Mucosa of stomach (tissue), 1 donor: ENCODE measurements around the gene CNTN3.

Experiments
- H3K27me3 ChIP-seq: one replicate; pipeline ENCODE4 v1.7.0; 2013; ENCODE audit warnings: mild to moderate bottlenecking, low read length; ENCODE audit not compliant: control insufficient read depth, insufficient read depth
- H3K36me3 ChIP-seq: one replicate; pipeline ENCODE4 v1.7.0; 2013; ENCODE audit warnings: low read length; ENCODE audit not compliant: control insufficient read depth, insufficient read depth
- H3K4me1 ChIP-seq: one replicate; pipeline ENCODE4 v1.7.0; 2013; ENCODE audit warnings: mild to moderate bottlenecking, low read length; ENCODE audit not compliant: control insufficient read depth, insufficient read depth
- H3K4me3 ChIP-seq: one replicate; pipeline ENCODE4 v1.7.0; 2013; ENCODE audit warnings: low read length
- H3K9ac ChIP-seq: one replicate; pipeline ENCODE4 v1.7.0; 2013; ENCODE audit warnings: mild to moderate bottlenecking, low read length, moderate library complexity
- H3K9me3 ChIP-seq: one replicate; pipeline ENCODE4 v1.7.0; 2013; ENCODE audit warnings: mild to moderate bottlenecking, low read length, moderate library complexity; ENCODE audit not compliant: control insufficient read depth
- donor health status: Pancreatic carcinoma.

The CNTN3 gene

GRCh38 chr3:74614107-74614967 lies at the start of gene CNTN3:
CNTN3 (minus strand) TSS chr3:74614659; CDS start chr3:74521112, 93,547 bp downstream.
- H3K4me3 ChIP-seq: no peak within 1 kb of the TSS

GRCh38 chr3:74663178-74663577 lies 48.7 kb upstream of the CNTN3 start:
- no peak overlapping the region for H3K9ac ChIP-seq

More at GRCh38 chr3:74614107-74614967, at the start of gene CNTN3:
- Histone ChIP-seq H3K36me3 (no peaks in the 10 kb centered on the region), H3K4me1 (no peaks in the 10 kb centered on the region), H3K9ac (peak within 1 kb of the TSS; percentile 39), H3K27me3 (peaks cover 22% of the 10 kb centered on the region), H3K9me3 (no peaks in the 10 kb centered on the region)

GRCh38 chr3:74661672-74662071 lies 47.2 kb upstream of the CNTN3 start:
- H3K4me1 ChIP-seq: no peaks in the 10 kb centered on the region
- no peaks in the 10 kb centered on the region for H3K9me3 ChIP-seq
- no peaks in the 10 kb centered on the region for H3K27me3 ChIP-seq
- H3K36me3 ChIP-seq: no peaks in the 10 kb centered on the region
- H3K9ac ChIP-seq: no peak overlapping the region
- no peak overlapping the region for H3K4me3 ChIP-seq

More at GRCh38 chr3:74663178-74663577, 48.7 kb upstream of the CNTN3 start:
- Histone ChIP-seq H3K9me3 (no peaks in the 10 kb centered on the region), H3K27me3 (no peaks in the 10 kb centered on the region), H3K36me3 (no peaks in the 10 kb centered on the region), H3K4me3 (no peak overlapping the region), H3K4me1 (no peaks in the 10 kb centered on the region)

- H3K9me3 ChIP-seq: no peaks in the 10 kb centered on the region
- no peaks in the 10 kb centered on the region for H3K27me3 ChIP-seq
These were observed 37.4 kb upstream of the CNTN3 start for GRCh38 chr3:74651885-74652284.

GRCh38 chr3:74651292-74651691 lies 36.8 kb upstream of the CNTN3 start:
- H3K9me3 ChIP-seq: no peaks in the 10 kb centered on the region
- H3K9ac ChIP-seq: no peak overlapping the region
- H3K4me3 ChIP-seq: no peak overlapping the region
- no peaks in the 10 kb centered on the region for H3K27me3 ChIP-seq
- H3K4me1 ChIP-seq: no peaks in the 10 kb centered on the region
- H3K36me3 ChIP-seq: no peaks in the 10 kb centered on the region

More at GRCh38 chr3:74651885-74652284, 37.4 kb upstream of the CNTN3 start:
- Histone ChIP-seq H3K4me3 (no peak overlapping the region), H3K4me1 (no peaks in the 10 kb centered on the region), H3K9ac (no peak overlapping the region), H3K36me3 (no peaks in the 10 kb centered on the region)

GRCh38 chr3:74648107-74648506 lies 33.6 kb upstream of the CNTN3 start:
- Histone ChIP-seq H3K36me3 (no peaks in the 10 kb centered on the region), H3K4me3 (no peak overlapping the region), H3K9ac (no peak overlapping the region), H3K27me3 (no peaks in the 10 kb centered on the region), H3K4me1 (no peaks in the 10 kb centered on the region), H3K9me3 (no peaks in the 10 kb centered on the region)

GRCh38 chr3:74646094-74646493 lies 31.6 kb upstream of the CNTN3 start:
- Histone ChIP-seq H3K9me3 (no peaks in the 10 kb centered on the region), H3K4me1 (no peaks in the 10 kb centered on the region), H3K9ac (no peak overlapping the region), H3K36me3 (no peaks in the 10 kb centered on the region), H3K27me3 (no peaks in the 10 kb centered on the region), H3K4me3 (no peak overlapping the region)

- Histone ChIP-seq H3K36me3 (no peaks in the 10 kb centered on the region), H3K4me3 (no peak overlapping the region), H3K9me3 (no peaks in the 10 kb centered on the region), H3K9ac (no peak overlapping the region), H3K27me3 (no peaks in the 10 kb centered on the region), H3K4me1 (no peaks in the 10 kb centered on the region)
These were observed 29.2 kb upstream of the CNTN3 start for GRCh38 chr3:74643636-74644035.

GRCh38 chr3:74642876-74643275 lies 28.4 kb upstream of the CNTN3 start:
- H3K27me3 ChIP-seq: no peaks in the 10 kb centered on the region
- H3K9ac ChIP-seq: no peak overlapping the region
- no peaks in the 10 kb centered on the region for H3K36me3 ChIP-seq
- no peak overlapping the region for H3K4me3 ChIP-seq
- no peaks in the 10 kb centered on the region for H3K9me3 ChIP-seq
- H3K4me1 ChIP-seq: no peaks in the 10 kb centered on the region

GRCh38 chr3:74640211-74640610 lies 25.8 kb upstream of the CNTN3 start:
- H3K36me3 ChIP-seq: no peaks in the 10 kb centered on the region
- H3K4me3 ChIP-seq: no peak overlapping the region
- H3K9me3 ChIP-seq: no peaks in the 10 kb centered on the region
- H3K9ac ChIP-seq: no peak overlapping the region
- no peaks in the 10 kb centered on the region for H3K4me1 ChIP-seq
- no peaks in the 10 kb centered on the region for H3K27me3 ChIP-seq

GRCh38 chr3:74639681-74640080 lies 25.2 kb upstream of the CNTN3 start:
- Histone ChIP-seq H3K9me3 (no peaks in the 10 kb centered on the region), H3K9ac (no peak overlapping the region), H3K36me3 (no peaks in the 10 kb centered on the region), H3K4me1 (no peaks in the 10 kb centered on the region), H3K27me3 (no peaks in the 10 kb centered on the region), H3K4me3 (no peak overlapping the region)

- H3K36me3 ChIP-seq: no peaks in the 10 kb centered on the region
- H3K4me1 ChIP-seq: no peaks in the 10 kb centered on the region
- H3K4me3 ChIP-seq: no peak overlapping the region
- H3K27me3 ChIP-seq: no peaks in the 10 kb centered on the region
- no peak overlapping the region for H3K9ac ChIP-seq
- no peaks in the 10 kb centered on the region for H3K9me3 ChIP-seq
These were observed 22.5 kb upstream of the CNTN3 start for GRCh38 chr3:74636981-74637380.
